SW480 (cell line): Measurements from ENCODE around the gene SEMA4D.
"Not testable (repeated sequence)": the region's sequence is repeated elsewhere in the genome, so short reads cannot be mapped to it uniquely, and the experiment has no call there.

ENCODE experiments used
- DNase-seq: peaks from one replicate; pipeline ENCODE4 v3.0.0-alpha.2; 2016; ENCODE audit warnings: low spot score

SEMA4D gene

DNA sequence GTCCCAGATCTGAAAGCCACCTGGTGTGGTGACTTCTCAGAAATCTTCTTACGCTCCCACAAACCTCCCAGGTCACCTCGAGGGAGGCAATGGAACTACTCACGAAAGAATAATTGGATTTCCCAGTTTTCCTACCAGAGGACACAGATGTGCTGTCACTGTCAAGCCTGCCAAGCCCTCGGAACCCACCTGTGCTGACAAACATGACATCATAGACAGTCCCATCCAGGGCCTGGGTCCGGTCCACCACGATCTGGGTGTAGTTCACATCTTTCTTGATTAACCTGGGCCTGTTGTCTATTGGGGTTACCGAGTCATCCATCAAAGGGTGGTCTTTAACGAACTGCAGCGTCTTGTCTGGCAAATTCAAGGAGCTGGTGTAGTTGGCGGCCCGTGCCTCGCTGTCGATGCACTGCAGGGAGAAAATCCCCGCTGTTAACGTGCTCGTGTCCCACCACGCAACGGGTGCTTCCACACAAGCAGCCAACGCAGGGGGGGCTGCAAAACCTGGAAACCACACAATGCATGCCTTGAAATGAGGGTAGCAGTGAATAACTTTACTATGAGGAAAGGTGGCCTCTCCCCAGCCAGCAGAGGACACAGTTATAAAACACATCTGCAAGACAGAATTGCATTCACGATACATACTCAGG is 110.6 kb downstream of the SEMA4D start:
- no peak for DNase-seq

DNA sequence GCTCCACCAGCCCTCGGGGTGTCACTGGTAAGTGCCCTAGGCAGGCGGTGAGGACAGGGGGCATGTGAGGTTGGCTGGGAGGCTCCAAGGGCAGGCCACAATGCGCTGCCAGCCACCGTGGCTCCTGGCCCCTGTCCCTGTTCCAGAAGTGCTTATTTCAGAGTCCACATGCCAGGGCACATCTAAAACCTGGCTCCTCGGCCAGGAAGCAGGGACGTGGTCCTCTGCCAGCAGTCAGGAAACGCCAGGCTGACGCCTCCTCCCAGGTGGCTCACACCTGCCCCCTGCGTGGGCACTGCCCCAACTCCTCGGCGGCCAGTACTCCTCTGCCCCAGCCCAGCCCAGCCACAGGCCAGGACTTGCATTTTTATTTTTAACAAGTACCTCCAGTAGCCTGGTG is 111.1 kb downstream of the SEMA4D start:
- no peak for DNase-seq

DNA sequence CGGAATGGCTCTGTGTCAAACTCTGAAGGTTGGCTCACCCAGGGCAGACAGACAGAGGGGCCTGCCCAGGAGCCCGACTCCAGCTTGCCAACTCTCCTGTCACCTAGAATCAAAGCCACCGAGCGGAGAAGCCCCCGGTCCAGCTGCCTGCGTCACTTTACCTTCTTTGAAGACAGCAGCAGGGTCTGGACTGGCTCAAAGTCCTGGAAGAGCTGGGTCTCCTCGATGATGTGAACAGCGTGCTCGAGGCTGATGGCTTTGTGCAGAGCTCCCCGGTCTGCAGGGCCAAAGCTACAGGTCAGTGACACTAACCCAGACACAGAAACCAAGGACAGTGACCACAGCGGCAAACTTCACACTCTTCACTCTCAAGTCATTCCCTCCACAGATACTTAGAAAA is 111.7 kb downstream of the SEMA4D start:
- DNase-seq: no peak

DNA sequence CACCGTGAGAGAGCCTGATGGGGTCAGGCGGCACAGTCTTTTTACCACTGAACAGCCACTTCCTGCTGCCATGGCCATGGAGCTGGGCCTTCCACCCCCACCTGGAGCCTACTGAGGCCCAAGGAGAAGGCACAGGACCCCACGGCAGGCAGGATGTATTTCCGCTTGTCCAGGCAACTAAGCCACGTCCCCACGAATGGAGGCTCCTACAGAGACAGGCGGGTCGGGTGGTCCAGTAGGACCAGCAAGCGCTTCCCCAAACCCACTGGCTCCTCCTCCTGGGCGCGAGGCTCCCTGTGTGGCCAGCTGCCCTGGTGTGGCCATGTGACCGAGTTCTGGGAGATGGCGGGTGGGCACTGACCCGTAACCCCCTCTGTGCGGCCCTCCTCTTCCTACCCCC is 113.1 kb downstream of the SEMA4D start:
- no peak for DNase-seq

DNA sequence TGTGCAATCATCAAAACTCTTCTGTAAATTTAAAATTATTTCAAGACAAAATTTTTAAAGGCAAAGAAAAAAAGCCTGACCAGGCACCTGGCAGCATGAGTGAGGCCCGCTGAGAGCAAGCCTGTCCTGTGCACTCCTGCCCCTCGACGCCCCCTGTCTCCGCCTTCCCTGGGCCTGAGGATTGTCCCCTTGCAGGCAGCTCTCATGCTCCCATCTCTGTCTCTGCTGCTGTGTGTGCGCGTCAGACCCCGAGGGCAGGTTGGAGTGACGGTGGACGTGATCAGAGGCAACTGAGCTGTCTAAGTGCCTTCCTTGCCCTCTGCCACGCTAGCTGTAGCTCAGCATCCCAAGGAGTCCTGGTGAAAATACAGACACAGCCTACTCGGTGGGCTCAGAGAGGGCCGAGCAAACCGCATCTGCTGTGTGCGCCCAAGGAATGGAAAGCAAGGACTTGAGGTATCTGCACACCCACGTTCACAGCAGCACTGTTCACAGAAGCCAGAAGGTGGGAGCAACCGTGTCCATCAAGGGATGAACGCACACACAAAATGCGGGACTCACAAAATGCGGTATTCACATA is 114.1 kb downstream of the SEMA4D start:
- DNase-seq: no peak

GRCh38 chr9:89383030-89383720 is 114.7 kb downstream of the SEMA4D start:
- no peak for DNase-seq

GRCh38 chr9:89382026-89382986 is 115.6 kb downstream of the SEMA4D start:
- DNase-seq: no peak

DNA sequence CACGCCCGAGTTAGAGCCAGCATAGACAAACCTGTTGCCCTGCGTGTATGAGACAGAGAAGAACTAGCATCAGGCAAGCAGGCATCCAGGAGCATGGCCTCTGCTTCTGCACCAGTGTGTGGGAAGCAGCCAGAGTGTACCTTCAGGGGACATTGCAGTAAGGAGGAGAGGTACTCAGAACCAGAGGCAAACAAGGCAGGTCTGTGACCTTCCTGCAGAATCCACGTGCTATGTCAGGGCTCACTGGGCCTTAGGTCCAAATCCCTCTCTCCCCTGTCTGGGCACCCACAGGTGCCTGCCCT is 116.7 kb downstream of the SEMA4D start:
- no peak for DNase-seq

- DNase-seq: no peak
These were observed 117.2 kb downstream of the SEMA4D start for GRCh38 chr9:89380437-89381307.

GRCh38 chr9:89379508-89380115 is 118.3 kb downstream of the SEMA4D start:
- no peak for DNase-seq

GRCh38 chr9:89379031-89379430 is 118.9 kb downstream of the SEMA4D start:
- DNase-seq: no peak

DNA sequence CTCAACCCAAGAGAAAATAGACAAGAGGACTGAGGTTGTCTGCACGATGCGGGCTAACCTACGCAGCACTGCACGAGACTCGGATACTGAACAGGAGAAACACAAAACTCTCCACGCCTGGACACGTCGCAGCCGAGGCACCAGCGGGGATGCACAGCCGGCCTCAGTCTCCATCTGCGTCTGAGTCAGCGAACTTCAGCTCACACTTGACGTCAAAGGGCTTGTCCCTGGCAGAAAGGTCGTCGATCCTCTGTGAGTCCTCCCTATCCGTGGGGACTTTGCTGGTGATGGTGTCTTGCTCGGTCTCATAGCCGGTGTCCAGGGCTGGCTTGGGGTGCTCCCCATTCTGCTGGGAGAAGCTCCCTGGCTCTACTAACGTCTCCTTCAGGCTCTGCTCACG is 119.4 kb downstream of the SEMA4D start:
- no peak for DNase-seq

GRCh38 chr9:89377411-89377810 is 120.5 kb downstream of the SEMA4D start:
- no peak for DNase-seq

DNA sequence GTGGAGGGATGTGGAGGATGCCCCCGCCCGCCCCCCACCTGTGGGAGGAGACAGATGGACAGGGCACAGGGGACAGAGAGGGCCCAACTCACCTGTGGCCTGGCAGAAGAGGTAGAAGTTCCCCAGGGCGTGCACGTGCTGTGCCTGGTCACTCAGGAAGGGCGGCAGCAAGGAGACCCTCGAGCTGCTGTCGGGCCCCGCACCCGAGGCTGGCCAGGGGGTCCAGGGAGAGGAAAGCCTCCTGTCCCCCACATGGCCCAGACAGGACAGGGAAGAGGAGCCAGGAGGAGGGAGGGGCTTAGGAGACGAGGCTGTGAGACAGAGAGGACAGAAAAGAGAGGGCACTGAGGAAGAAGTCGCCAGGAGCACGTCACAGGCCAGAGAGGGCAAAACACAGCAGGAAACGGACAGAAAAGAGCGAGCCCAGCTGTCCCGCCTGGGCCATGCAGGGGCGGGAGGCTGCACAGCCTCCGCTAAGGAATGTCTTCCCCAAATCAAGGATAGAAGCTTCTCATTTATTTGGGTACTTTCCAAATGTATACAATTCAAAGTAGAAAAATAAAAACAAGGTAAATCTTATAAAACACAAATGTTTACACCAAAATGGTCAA is 121.1 kb downstream of the SEMA4D start:
- DNase-seq: no peak

DNA sequence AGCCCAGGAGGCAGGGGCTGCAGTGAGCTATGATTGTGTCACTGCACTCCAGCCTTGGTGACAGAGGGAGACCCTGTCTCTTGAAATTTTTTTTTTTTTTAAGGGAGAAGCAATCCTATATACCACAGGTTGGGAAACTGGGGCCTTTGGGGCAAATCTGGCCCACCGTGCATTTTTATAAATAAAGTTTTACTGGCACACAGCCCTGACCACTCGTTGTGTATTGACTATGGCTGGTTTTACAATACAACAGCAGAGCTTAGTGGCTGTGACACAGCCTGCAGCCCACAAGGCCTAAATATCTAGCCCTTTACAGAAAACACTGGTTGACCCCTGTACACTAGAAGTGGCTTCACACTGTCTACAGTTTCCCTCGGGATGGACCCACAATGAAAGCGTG is 121.6 kb downstream of the SEMA4D start:
- DNase-seq: no peak

DNA sequence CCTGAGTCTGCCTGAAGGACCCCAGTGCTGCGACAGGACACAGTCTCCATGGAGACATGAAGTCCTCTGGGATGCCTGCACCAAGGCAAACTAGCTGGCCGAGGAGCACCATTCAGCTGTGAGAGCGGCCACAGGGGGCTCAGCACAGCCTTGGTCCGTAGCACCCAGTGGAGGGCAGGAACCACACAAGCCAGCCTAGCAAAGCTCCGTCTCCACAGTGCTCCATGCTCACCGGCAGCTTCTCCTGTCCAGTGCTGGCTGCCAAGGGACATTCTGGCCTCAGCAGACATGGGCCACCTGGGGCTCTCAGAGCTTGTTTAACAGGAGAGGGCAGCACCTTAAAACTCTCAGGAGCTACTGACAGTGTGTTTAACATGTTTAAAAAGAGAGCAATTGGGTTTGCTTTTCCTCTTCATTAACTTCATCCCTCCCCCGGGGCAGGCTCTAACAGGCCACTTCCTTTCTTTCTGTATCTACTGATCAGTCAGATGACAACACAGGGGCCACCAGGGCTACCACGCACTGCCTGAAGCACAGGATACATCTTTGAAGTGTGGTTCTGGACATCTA is 122.6 kb downstream of the SEMA4D start:
- no peak for DNase-seq

DNA sequence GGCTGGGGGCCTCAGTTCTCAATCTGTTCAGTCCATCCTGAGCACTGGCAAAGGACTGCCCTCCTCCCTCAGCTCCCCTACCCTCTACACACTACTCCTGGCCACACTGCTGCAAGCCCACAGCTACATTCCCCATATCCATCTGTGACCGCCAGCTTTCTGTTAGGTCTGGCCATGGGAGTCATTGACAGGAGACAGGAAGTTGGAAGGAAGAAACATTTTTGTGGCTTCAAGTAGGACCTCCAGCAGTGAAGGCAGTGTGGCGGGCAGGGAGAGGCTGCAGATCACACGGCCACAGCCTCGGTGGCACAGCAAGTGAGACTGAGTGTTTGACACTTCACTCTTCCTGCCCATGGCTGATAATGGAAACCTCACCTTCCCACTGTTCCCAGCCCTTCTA is 123.7 kb downstream of the SEMA4D start:
- DNase-seq: no peak

DNA sequence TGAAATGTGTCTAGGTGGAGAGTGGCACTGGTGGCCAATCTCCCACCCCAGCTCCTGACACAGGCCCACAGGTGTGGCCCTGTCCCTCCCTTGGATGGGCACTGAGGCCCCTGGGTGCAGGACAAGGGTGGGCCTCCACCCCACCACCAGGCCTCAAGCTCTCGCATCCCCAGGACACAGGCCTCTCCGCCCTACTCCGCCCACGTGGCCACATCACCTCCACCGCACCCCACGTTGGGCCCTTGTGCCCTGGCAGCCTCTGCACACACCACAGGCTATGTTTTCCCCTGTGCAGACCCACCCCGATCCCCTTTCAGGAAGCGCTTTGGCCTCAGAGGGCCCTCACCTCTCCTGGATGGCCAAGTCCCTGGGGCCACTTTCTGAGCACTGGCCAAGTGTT is 124.9 kb downstream of the SEMA4D start:
- no peak for DNase-seq

DNA sequence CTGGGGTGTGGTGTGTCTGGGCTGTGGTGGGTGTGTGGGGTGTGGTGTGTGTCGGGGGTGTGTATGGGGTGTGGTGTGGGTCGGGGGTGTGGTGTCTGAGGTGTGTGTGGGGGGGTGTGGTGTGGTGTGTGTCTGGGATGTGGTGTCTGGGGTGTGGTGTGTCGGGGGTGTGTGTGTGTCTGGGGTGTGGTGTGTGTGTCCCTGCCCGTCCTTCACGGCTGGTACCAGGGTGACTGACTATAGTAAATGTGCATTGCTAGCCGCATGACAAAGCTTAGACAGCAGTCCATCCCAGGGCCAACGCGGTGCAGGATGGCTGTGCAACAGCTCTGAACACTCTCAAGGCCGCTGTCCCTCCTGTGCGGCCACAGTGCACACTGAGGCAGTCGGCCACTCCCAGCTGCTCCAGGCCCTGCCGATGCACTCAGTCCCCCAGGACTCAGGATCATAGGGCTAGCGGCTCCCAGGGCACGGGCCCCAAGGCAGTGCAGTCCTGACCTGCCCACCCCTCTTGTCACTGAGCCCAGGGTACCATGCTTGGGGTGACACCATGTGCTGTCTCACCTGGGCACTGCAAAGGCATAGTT is 125.6 kb downstream of the SEMA4D start:
- peak; percentile 7 for DNase-seq

- DNase-seq: not testable (repeated sequence)
These were observed 126.1 kb downstream of the SEMA4D start for GRCh38 chr9:89371791-89372190.
